ENCODE measurements around the gene SPOP. TPM values are rescaled to one million over a fixed set of nuclear protein-coding genes. Genes with fewer than 3 reads are reported as not detected.

The SPOP gene
- total and polyA plus RNA-seq, 2 donors (not counting 1 experiment from before 2014, with no cell fraction given): 46.7 to 112 TPM

DNA sequence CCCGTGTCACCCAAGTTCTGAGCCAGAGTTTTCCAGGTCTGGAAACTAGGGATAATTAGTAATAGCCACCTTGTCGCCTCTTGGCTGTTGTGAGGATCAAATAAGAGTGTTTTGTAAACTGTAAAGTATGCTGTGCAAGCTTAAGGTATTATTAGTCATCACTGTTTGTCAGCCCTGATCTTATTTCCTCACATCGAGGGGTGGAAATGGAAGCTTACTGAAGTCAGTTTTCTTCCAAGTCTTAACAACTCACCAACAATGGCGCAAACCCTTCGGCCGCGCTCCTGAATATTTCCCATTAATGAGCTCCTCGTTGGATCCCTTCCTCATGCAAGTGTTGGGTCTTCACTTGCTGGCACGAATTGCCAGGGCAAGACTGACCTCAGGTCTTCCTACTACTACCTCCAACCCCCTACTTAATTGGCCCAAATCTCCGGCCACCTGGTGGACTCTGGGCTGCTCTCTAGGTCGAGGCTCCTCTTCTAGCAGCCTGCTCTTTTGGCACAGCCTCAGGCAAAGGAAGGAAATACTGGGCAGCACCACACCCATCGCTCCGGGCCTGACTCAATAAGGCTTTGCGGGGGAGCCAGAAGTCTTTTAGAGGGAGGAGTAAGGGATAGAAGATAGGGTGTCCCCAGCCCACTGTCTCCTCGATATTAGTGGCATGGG is 30.8 kb upstream of the SPOP start:
- no peak for TF ChIP-seq CTCF (conservative IDR thresholded peaks at IDR 0.05 in 1 of 2, IDR thresholded peaks at IDR 0.05 in 1 of 2; ENCODE audit: low read depth in 1 of 2, low read length in 2 of 2)
- Histone ChIP-seq H3K27me3 (ENCODE audit: control insufficient read depth, insufficient read depth, low read length) (no peaks in the 10 kb centered on the region), H3K36me3 (ENCODE audit: control insufficient read depth, insufficient read depth, low read length) (peaks cover 11% of the 10 kb centered on the region), H3K27ac (ENCODE audit: insufficient read depth, low read length) (peak overlapping the region; percentile 96), H3K4me3 (replicated peaks in 1 of 4; ENCODE audit: control extremely low read depth in 1 of 4, insufficient read depth in 1 of 4, low read depth in 3 of 4, low read length in 4 of 4) (peak overlapping the region; percentile 68 to 98 (median 91)), H3K4me2 (ENCODE audit: extremely low read depth, insufficient read depth, low read length) (peak overlapping the region; percentile 94), H3K9me3 (ENCODE audit: control insufficient read depth, insufficient read depth, low read depth, low read length) (no peaks in the 10 kb centered on the region), H3K9ac (ENCODE audit: insufficient read depth, low read length) (peak overlapping the region; percentile 35), H2AFZ (ENCODE audit: low read length) (peak overlapping the region; percentile 90), H3K4me1 (ENCODE audit: control insufficient read depth, extremely low read depth, insufficient read depth, low read length) (peaks cover 5% of the 10 kb centered on the region), H4K20me1 (ENCODE audit: control insufficient read depth, extremely low read depth, insufficient read depth, low read length) (no peaks in the 10 kb centered on the region), H3K79me2 (ENCODE audit: control insufficient read depth, insufficient read depth, low read length) (peaks cover 13% of the 10 kb centered on the region)
- DNase-seq (ENCODE audit: low read depth in 2 of 2): peak in 1 of 2 donors; percentile 15

GRCh38 chr17:49707608-49708514 is 30.0 kb upstream of the SPOP start, which contains the start of gene SLC35B1:
Gene SLC35B1, minus strand, starts transcription at chr17:49707964. Its CDS starts 131 bp downstream, at chr17:49707833.
- H2AFZ ChIP-seq (ENCODE audit: low read length): peak within 1 kb of the TSS; percentile 93
- H3K27ac ChIP-seq (ENCODE audit: insufficient read depth, low read length): peak within 1 kb of the TSS; percentile 96
- H3K79me2 ChIP-seq (ENCODE audit: control insufficient read depth, insufficient read depth, low read length): peaks cover 13% of the 10 kb centered on the region
- H3K9ac ChIP-seq (ENCODE audit: insufficient read depth, low read length): peak within 1 kb of the TSS; percentile 98
- peaks cover 16% of the 10 kb centered on the region for H3K36me3 ChIP-seq (ENCODE audit: control insufficient read depth, insufficient read depth, low read length)
- H3K27me3 ChIP-seq (ENCODE audit: control insufficient read depth, insufficient read depth, low read length): no peaks in the 10 kb centered on the region
- peaks cover 5% of the 10 kb centered on the region for H3K4me1 ChIP-seq (ENCODE audit: control insufficient read depth, extremely low read depth, insufficient read depth, low read length)
- TF ChIP-seq CTCF (conservative IDR thresholded peaks at IDR 0.05 in 1 of 2, IDR thresholded peaks at IDR 0.05 in 1 of 2; ENCODE audit: low read depth in 1 of 2, low read length in 2 of 2) (peak; percentile 78 to 94), EZH2 (IDR thresholded peaks at IDR 0.05; ENCODE audit: low read length, missing control alignments) (no peak)
- H3K4me2 ChIP-seq (ENCODE audit: extremely low read depth, insufficient read depth, low read length): peak within 1 kb of the TSS; percentile 94
- DNase-seq (ENCODE audit: low read depth in 2 of 2): peak; percentile 99
- no peaks in the 10 kb centered on the region for H3K9me3 ChIP-seq (ENCODE audit: control insufficient read depth, insufficient read depth, low read depth, low read length)
- H4K20me1 ChIP-seq (ENCODE audit: control insufficient read depth, extremely low read depth, insufficient read depth, low read length): no peaks in the 10 kb centered on the region
- peak within 1 kb of the TSS; percentile 86 to 98 (median 93) for H3K4me3 ChIP-seq (replicated peaks in 1 of 4; ENCODE audit: control extremely low read depth in 1 of 4, insufficient read depth in 1 of 4, low read depth in 3 of 4, low read length in 4 of 4)

DNA sequence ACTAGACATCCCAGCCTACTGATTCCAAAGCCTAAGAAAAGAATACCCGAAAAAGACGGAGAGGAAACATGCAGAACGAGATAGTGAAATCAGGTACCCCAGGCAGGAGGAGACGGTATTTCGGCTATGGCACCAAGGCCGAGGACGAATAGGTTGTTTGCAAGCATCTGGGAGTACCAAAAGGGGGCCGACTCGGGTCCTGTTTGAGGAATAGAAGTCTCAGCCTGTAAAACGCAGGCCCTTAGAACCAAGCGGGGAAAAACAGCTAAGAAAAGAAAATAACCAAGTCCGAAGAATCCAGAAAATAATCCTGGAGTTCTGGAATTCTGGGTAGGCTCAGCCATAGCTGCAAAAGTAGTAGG is 29.3 kb upstream of the SPOP start:
- H3K9me3 ChIP-seq (ENCODE audit: control insufficient read depth, insufficient read depth, low read depth, low read length): no peaks in the 10 kb centered on the region
- peak overlapping the region; percentile 82 for H3K4me2 ChIP-seq (ENCODE audit: extremely low read depth, insufficient read depth, low read length)
- H3K27ac ChIP-seq (ENCODE audit: insufficient read depth, low read length): peak overlapping the region; percentile 96
- H3K27me3 ChIP-seq (ENCODE audit: control insufficient read depth, insufficient read depth, low read length): no peaks in the 10 kb centered on the region
- H3K9ac ChIP-seq (ENCODE audit: insufficient read depth, low read length): peak overlapping the region; percentile 98
- peak overlapping the region; percentile 93 for H2AFZ ChIP-seq (ENCODE audit: low read length)
- peaks cover 13% of the 10 kb centered on the region for H3K79me2 ChIP-seq (ENCODE audit: control insufficient read depth, insufficient read depth, low read length)
- DNase-seq (ENCODE audit: low read depth in 2 of 2): no peak
- peak overlapping the region; percentile 86 to 98 (median 93) for H3K4me3 ChIP-seq (replicated peaks in 1 of 4; ENCODE audit: control extremely low read depth in 1 of 4, insufficient read depth in 1 of 4, low read depth in 3 of 4, low read length in 4 of 4)
- no peaks in the 10 kb centered on the region for H4K20me1 ChIP-seq (ENCODE audit: control insufficient read depth, extremely low read depth, insufficient read depth, low read length)
- TF ChIP-seq CTCF (conservative IDR thresholded peaks at IDR 0.05 in 1 of 2, IDR thresholded peaks at IDR 0.05 in 1 of 2; ENCODE audit: low read depth in 1 of 2, low read length in 2 of 2) (peak in 1 of 2 donors; percentile 12), EZH2 (IDR thresholded peaks at IDR 0.05; ENCODE audit: low read length, missing control alignments) (no peak)
- H3K4me1 ChIP-seq (ENCODE audit: control insufficient read depth, extremely low read depth, insufficient read depth, low read length): peaks cover 5% of the 10 kb centered on the region
- H3K36me3 ChIP-seq (ENCODE audit: control insufficient read depth, insufficient read depth, low read length): peaks cover 17% of the 10 kb centered on the region
